Right lobe of liver (tissue), 6 donors: ENCODE measurements around the gene GLT1D1. TPM values are rescaled to one million over a fixed set of nuclear protein-coding genes. Genes with fewer than 3 reads are reported as not detected.
A peak's percentile ranks its signal among the peaks of the same experiment; 100 is the strongest.

Experiments
- ATAC-seq, 4 donors: fragments of 200-7000 bp; cut with Tn5 transposase; one replicate each; pipeline ENCODE4 v1.9.1; 2020; ENCODE audit warnings: mild to moderate bottlenecking in 4 of 4, moderate library complexity in 4 of 4
- DNase-seq, 3 donors: peaks; one replicate each; pipeline ENCODE4 v3.0.0-alpha.2; 2020
- H3K27ac ChIP-seq, 3 donors: fragments of 200-600 bp; one replicate each; pipeline ENCODE4 v1.8.0; 2022
- H3K27me3 ChIP-seq, 2 donors: fragments of 200-600 bp; one replicate each; pipeline ENCODE4 v1.8.0; 2022
- H3K36me3 ChIP-seq, 4 donors: fragments of 200-600 bp; sonication (generic) in 1 of 4; one replicate each; pipeline versions ENCODE4 v1.5.1 to v1.8.0; 2017 to 2022; ENCODE audit warnings: control low read depth in 1 of 4
- H3K4me1 ChIP-seq, 4 donors: fragments of 200-600 bp; sonication (generic) in 1 of 4; one replicate each; pipeline versions ENCODE4 v1.5.1 to v1.8.0; 2017 to 2022; ENCODE audit warnings: control low read depth in 1 of 4
- H3K4me3 ChIP-seq, 3 donors: fragments of 200-600 bp; one replicate each; pipeline ENCODE4 v1.8.0; 2022
- H3K9me3 ChIP-seq, 4 donors: fragments of 200-600 bp; sonication (generic) in 1 of 4; one replicate each; pipeline versions ENCODE4 v1.5.1 to v1.8.0; 2017 to 2022; ENCODE audit warnings: control low read depth in 1 of 4
- CTCF ChIP-seq, 4 donors: fragments of 200-600 bp in 3 of 4; fragments of 450-650 bp in 1 of 4; IDR thresholded peaks; one replicate each; pipeline versions ENCODE4 v1.5.1 to v1.8.0; 2016 to 2022; ENCODE audit warnings: antibody characterized with exemption in 4 of 4, mild to moderate bottlenecking in 2 of 4
- POLR2A ChIP-seq: fragments of 450-650 bp; IDR thresholded peaks from one replicate; pipeline ENCODE4 v1.6.1; 2017; ENCODE audit warnings: antibody characterized with exemption, mild to moderate bottlenecking
- WGBS: methylation state at CpG from one replicate; pipeline ENCODE4 v1.1.6; 2018; ENCODE audit warnings: low coverage, low lambda C conversion rate; ENCODE audit not compliant: insufficient coverage; ENCODE audit errors: missing lambda C conversion rate; 5-methylcytosine and 5-hydroxymethylcytosine counted together
- intact Hi-C, 2 donors: fragments of 100-400 bp; cut with DNase I; formaldehyde crosslinking; loops; one replicate each; pipeline versions ENCODE4 v1.11.2 to v1.14.1; 2022
- total RNA-seq, 6 experiments: library from RNA; depleted of rRNA in 2 of 6; stranded (reverse); fragments of >200 nt in 2 of 6; fragmentation: NEBNext Ultra II Directional in 3 of 6; extraction: Animal tissue kit (Norgen Biotek cat#: 25700) in 3 of 6; gene quantifications; one replicate each; pipeline versions ENCODE4 v1.1.0 to v1.2.4, GENCODE V29; 2016 to 2023
- donor health status: DM: no; HTN: yes; CAD: no.
- donor health status: DM: no; HTN: no; CAD: no.
- donor health status: DM: no; HTN: no; CAD: no.
- donor health status: DM: no; HTN: yes; CAD: no.
- donor health status: DM: no; HTN: yes; CAD: no.

The GLT1D1 gene
- total RNA-seq, 6 experiments from 2014 or later = 14.9 to 21.9 (median 20.2) TPM

DNA sequence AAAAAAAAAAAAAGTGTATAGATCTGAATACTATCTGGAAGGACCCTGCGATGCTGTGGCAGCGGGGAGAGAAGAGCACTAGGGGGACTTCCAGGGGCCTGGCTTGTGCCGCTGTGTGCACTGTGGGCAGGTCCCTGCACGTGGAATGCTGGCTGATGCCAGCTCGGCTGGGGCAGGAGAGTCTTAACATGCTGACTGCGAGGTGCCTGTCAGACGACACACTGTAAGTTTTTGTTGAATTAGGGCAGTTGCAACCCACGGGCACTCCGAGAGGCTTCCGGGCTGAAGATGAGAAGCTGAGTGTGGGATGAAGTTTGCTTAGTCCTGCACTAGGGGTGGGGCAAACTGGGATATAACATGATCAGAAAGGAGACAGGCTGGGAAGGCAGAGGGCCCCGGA, 10.7 kb downstream of the GLT1D1 start:
- Histone ChIP-seq H3K9me3 (no peaks in the 10 kb centered on the region), H3K36me3 (no peaks in the 10 kb centered on the region), H3K4me3 (no peak overlapping the region), H3K4me1 (peaks cover 0 to 64% (median 21%) of the 10 kb centered on the region in 4 donors), H3K27ac (peak overlapping the region; percentile 54 to 97 (median 95)), H3K27me3 (no peaks in the 10 kb centered on the region)
- 13% methylated on average over 10 of the region's 11 CpGs for WGBS
- ATAC-seq (peak; percentile 34 to 55 (median 44)), DNase-seq (peak; percentile 60 to 70 (median 69))
- intact Hi-C loops = no loop called here
- TF ChIP-seq CTCF (IDR thresholded peaks at IDR 0.05) = no peak
- TF ChIP-seq POLR2A = no peak

- Histone ChIP-seq H3K36me3 (no peaks in the 10 kb centered on the region), H3K4me1 (peaks cover 0 to 67% (median 21%) of the 10 kb centered on the region in 4 donors), H3K9me3 (no peaks in the 10 kb centered on the region), H3K4me3 (no peak overlapping the region), H3K27ac (peak overlapping the region; percentile 54 to 97 (median 95)), H3K27me3 (no peaks in the 10 kb centered on the region)
- ATAC-seq (peak; percentile 51 to 62 (median 52)), DNase-seq (peak in 2 of 3 donors; percentile 67 to 77)
- peak; percentile 37 for TF ChIP-seq POLR2A
- TF ChIP-seq CTCF (IDR thresholded peaks at IDR 0.05) = no peak
- intact Hi-C loops = no loop called here
- 49% methylated on average over 8 of the region's 9 CpGs for WGBS
These were observed 11.4 kb downstream of the GLT1D1 start for GRCh38 chr12:128864516-128865186.

GRCh38 chr12:128867466-128867865, 14.2 kb downstream of the GLT1D1 start:
- TF ChIP-seq CTCF (IDR thresholded peaks at IDR 0.05) = no peak
- no peak for TF ChIP-seq POLR2A
- no peaks in the 10 kb centered on the region for H3K27me3 ChIP-seq
- WGBS = 64% methylated on average over 6 of the region's 13 CpGs
- H3K36me3 ChIP-seq = no peaks in the 10 kb centered on the region
- peaks cover 0 to 61% (median 12%) of the 10 kb centered on the region in 4 donors for H3K4me1 ChIP-seq
- intact Hi-C loops = no loop called here
- H3K9me3 ChIP-seq = no peaks in the 10 kb centered on the region
- no peak for ATAC-seq
- H3K4me3 ChIP-seq = no peak overlapping the region
- no peak for DNase-seq
- H3K27ac ChIP-seq = no peak overlapping the region

- TF ChIP-seq POLR2A = peak; percentile 76
- TF ChIP-seq CTCF (IDR thresholded peaks at IDR 0.05) = peak in 1 of 4 donors; percentile 6
- no peak for DNase-seq
- intact Hi-C loops = no loop called here
- Histone ChIP-seq H3K36me3 (peaks cover 0 to 2% (median 0%) of the 10 kb centered on the region in 4 donors), H3K9me3 (peaks cover 0 to 2% (median 0%) of the 10 kb centered on the region in 4 donors), H3K4me1 (peaks cover 0 to 33% (median 3%) of the 10 kb centered on the region in 4 donors), H3K27ac (peak overlapping the region; percentile 50 to 78 (median 75)), H3K4me3 (peak overlapping the region in 2 of 3 donors; percentile 39 to 42), H3K27me3 (no peaks in the 10 kb centered on the region)
- ATAC-seq = peak; percentile 82 to 90 (median 85)
- WGBS = 22% methylated on average over 2 of the region's 2 CpGs
These were observed 18.2 kb downstream of the GLT1D1 start for GRCh38 chr12:128871516-128871892.
